Spleen (tissue), 7 donors: ENCODE results near the gene SORCS3.

ENCODE experiments used
- CTCF ChIP-seq, 11 experiments: fragments of 200-600 bp in 7 of 11; fragments of 450-650 bp in 4 of 11; sonication (generic) in 4 of 11; IDR thresholded peaks in 8 of 11; conservative IDR thresholded peaks in 3 of 11; 1 replicate in 7 of 11; 2 replicates in 4 of 11; pipeline versions ENCODE4 v1.4.0 to v1.8.0; 2016 to 2021; ENCODE audit warnings: antibody characterized with exemption in 11 of 11, inconsistent platforms in 4 of 11, mild to moderate bottlenecking in 1 of 11
- POLR2A ChIP-seq, 3 donors: fragments of 450-650 bp; IDR thresholded peaks; one replicate each; pipeline ENCODE4 v1.5.1; 2017; ENCODE audit warnings: antibody characterized with exemption in 3 of 3, mild to moderate bottlenecking in 1 of 3
- POLR2AphosphoS5 ChIP-seq, 3 donors: sonication (generic); formaldehyde crosslinking; IDR thresholded peaks; one replicate each; pipeline ENCODE4 v1.5.1; 2017; ENCODE audit warnings: antibody characterized with exemption in 3 of 3
- donor health status: DM: no; HTN: no; CAD: no; lungs with moderate emphysema.
- donor health status: DM: no; HTN: no; CAD: no.
- donor health status: DM: no; HTN: no; CAD: no.

DNA sequence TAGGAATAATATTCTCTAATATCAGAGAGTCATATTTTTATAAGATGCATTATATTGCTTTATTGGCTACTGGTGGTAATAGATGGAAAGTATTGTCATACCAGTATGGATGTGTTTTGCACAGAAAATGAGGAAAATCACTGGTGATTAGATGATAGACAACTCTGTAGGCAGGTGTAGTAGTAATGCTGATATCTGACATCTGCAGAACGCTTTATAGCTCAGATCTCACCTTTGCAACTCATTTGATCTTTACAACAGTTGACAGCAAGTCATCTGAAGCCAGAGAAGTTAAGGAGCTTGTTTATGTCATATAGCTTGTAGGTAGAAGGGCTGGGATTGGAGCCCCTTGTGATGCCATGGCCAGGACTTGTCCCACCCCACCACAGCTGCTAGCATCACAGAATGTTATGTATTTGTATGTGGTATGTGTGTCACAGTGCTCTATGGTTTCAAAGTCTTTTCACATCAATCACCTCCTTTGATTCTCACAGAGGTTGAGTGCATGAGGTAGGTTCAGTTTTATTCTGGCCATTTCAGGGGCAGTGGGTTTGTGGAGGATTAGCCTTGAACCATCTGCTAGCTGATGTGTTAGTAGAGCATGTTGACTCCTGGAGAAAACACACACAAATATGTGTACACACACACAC lies 140.0 kb downstream of the SORCS3 start:
- TF ChIP-seq CTCF (IDR thresholded peaks at IDR 0.05 in 8 of 11, conservative IDR thresholded peaks at IDR 0.05 in 3 of 11) = no peak
- no peak for TF ChIP-seq POLR2AphosphoS5 (IDR thresholded peaks at IDR 0.05)
- TF ChIP-seq POLR2A (IDR thresholded peaks at IDR 0.05) = no peak
